ENCODE measurements around the gene FAM124A.

- TF ChIP-seq, protein P1, sequence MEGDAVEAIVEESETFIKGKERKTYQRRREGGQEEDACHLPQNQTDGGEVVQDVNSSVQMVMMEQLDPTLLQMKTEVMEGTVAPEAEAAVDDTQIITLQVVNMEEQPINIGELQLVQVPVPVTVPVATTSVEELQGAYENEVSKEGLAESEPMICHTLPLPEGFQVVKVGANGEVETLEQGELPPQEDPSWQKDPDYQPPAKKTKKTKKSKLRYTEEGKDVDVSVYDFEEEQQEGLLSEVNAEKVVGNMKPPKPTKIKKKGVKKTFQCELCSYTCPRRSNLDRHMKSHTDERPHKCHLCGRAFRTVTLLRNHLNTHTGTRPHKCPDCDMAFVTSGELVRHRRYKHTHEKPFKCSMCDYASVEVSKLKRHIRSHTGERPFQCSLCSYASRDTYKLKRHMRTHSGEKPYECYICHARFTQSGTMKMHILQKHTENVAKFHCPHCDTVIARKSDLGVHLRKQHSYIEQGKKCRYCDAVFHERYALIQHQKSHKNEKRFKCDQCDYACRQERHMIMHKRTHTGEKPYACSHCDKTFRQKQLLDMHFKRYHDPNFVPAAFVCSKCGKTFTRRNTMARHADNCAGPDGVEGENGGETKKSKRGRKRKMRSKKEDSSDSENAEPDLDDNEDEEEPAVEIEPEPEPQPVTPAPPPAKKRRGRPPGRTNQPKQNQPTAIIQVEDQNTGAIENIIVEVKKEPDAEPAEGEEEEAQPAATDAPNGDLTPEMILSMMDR (IDR thresholded peaks at IDR 0.05), result no peak
- TF ChIP-seq POLR2A (IDR thresholded peaks at IDR 0.05), result no peak
- TF ChIP-seq EP300 (IDR thresholded peaks at IDR 0.05; ENCODE audit: low read depth), result no peak
- TF ChIP-seq POLR2AphosphoS5 (IDR thresholded peaks at IDR 0.05), result no peak
Measured at GRCh38 chr13:51231456-51231855, 9.3 kb downstream of the FAM124A start.

Measured in transverse colon (tissue), 4 donors.